Stimulated activated CD4-positive, alpha-beta T cell treated with anti-CD3 and anti-CD28 coated beads, TNF-alpha, amount 100 ng/mL, for 1 hour (primary cell): ENCODE measurements around the gene NCKAP5.

ENCODE experiments used
- DNase-seq, 3 donors: peaks; one replicate each; pipeline ENCODE4 v3.0.0-alpha.2; 2020; ENCODE audit warnings: low read depth in 3 of 3, low spot score in 1 of 3

NCKAP5 gene

GRCh38 chr2:133498662-133499585 is 69.3 kb downstream of the NCKAP5 start:
- DNase-seq = no peak

GRCh38 chr2:133497951-133498565 is 70.2 kb downstream of the NCKAP5 start:
- no peak for DNase-seq

GRCh38 chr2:133497270-133497893 is 70.9 kb downstream of the NCKAP5 start:
- no peak for DNase-seq

- DNase-seq = no peak
Measured at GRCh38 chr2:133496501-133497269, 71.6 kb downstream of the NCKAP5 start.

DNA sequence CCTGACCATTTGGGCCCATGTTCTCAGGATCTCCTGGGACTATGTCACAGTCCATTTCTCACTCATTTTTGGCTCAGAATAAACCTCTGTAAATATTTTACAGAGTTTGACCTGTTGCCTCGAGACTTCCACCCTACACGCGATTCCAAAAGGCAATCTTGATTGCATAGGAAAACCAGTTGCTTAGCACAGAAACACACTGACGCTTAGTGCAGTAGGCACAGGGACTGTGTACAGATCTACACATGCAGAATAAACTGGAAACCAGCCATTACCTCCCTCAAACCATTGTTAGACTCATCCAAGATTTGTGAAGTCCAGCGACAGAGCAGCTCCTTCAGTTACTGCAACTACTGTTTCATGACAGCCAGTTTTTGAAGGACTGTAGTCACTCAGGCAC is 73.0 kb downstream of the NCKAP5 start:
- no peak for DNase-seq

- no peak for DNase-seq
Measured at GRCh38 chr2:133492719-133493380, 75.4 kb downstream of the NCKAP5 start.

DNA sequence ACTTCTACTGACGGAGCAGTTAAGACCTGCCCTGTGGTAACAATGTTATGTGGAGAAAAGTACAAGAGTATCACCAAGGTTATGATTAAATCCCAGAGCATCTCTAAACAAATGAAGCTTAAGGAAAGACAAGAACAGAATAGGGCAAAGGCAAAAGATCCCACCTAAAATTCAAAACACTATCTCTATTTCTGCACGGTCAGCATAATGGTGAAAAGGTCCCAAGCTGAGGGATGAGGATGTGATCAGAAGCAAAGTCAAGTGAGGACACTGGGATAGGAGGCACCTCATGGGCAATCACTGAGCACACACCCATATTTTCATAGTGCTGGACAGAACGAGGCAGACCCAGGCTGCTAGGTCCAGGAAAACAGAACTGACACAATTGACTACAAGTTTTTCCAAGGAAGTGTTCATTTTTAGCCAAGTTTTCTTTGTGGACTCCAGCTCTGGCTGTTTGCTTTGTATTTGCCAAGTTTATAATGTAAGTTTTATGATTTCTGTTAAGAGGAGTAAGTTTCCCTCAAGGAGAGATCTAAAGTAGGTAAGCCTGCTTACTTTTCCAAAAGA is 77.8 kb downstream of the NCKAP5 start:
- DNase-seq = no peak

GRCh38 chr2:133489641-133490410 is 78.4 kb downstream of the NCKAP5 start:
- DNase-seq = no peak

- no peak for DNase-seq
Measured at GRCh38 chr2:133489146-133489545, 79.1 kb downstream of the NCKAP5 start.

DNA sequence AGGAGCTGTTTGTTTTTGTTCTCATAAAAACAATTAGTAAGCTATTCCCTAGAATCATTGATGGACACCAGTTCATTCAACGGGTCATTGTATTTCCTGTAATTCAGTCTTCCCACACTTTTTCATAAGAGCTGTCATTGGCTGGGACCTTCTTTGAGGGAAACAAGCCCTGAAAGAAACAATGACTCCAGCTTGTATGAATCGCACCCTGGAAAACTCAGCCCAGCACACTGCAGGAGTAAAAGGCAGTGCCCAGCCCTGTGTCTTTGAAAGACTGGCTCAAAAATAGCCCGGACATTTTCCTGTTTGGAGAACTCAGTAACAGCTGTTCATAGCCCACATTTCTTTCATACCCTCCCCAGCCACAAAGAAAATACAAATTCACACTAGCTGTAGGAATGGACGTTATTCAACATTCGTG is 81.5 kb downstream of the NCKAP5 start:
- DNase-seq = no peak

GRCh38 chr2:133485868-133486267 is 82.4 kb downstream of the NCKAP5 start:
- DNase-seq = no peak

- DNase-seq = no peak
Measured at GRCh38 chr2:133484784-133485183, 83.5 kb downstream of the NCKAP5 start.

DNA sequence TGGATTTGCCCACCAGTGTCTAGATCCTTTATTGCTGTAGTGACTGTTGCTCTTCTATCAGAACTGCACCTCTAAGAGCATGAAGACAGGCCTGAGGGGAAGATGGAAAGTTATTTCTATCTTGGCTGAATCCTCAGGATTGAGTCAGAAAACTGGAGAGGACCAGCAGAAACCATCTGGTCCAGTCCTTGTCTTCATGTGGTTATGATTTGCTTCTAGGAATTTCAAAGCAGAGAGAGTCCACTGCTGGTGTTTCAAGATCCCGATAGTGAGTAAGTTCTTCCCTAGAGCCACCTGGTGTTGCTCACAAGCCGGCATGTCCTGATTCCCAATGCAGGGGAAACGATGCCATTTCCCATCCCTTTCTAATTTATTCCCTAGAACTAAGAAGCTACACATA is 84.2 kb downstream of the NCKAP5 start:
- no peak for DNase-seq

- no peak for DNase-seq
Measured at GRCh38 chr2:133483181-133483580, 85.1 kb downstream of the NCKAP5 start.

- DNase-seq = no peak
Measured at GRCh38 chr2:133480707-133481429, 87.4 kb downstream of the NCKAP5 start.

DNA sequence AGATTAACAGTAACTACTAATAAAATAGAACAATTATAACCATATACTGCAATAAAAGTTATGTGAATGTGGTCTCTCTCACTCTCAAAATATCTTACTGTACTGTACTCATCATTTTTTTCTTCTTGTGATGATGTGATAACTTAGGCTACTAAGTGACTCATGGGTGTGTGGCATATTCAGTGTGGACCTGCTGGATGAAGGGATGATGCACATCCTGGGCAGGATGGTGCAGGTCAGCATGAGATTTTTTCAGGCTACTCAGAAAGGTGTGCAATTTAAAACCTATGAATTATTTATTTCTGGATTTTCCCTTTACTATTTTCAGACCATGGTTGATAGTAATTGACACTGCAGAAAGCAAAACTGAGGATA is 90.7 kb downstream of the NCKAP5 start:
- no peak for DNase-seq

- no peak for DNase-seq
Measured at GRCh38 chr2:133476931-133477615, 91.2 kb downstream of the NCKAP5 start.

DNA sequence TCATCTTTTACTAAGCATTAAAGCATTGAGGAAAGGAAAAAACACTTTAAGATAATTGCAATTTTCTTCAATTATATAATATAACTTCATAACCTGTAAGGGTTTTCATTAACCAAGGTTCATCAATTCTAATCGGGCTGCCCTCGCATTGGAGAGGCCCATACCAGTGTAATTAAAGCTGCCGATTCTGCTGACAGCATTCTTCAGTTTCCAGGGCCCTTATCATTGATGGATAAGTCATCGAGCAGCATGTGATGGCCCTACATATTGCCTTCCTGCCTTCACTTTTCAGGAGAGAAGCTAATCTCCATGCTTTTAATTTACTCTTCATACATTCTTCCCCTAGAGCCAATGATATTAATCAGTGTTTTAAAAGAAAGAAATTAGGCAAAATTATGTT is 92.0 kb downstream of the NCKAP5 start:
- DNase-seq = no peak

- DNase-seq = no peak
Measured at GRCh38 chr2:133475610-133476009, 92.7 kb downstream of the NCKAP5 start.
